Uterus (tissue), 2 donors: ENCODE results near the gene SINHCAF.

ENCODE experiments used
- POLR2A ChIP-seq, 2 donors: fragments of 450-650 bp; IDR thresholded peaks; one replicate each; pipeline ENCODE4 v1.6.1; 2016; ENCODE audit warnings: antibody characterized with exemption in 2 of 2, mild to moderate bottlenecking in 1 of 2, moderate library complexity in 1 of 2
- TF ChIP-seq, protein P1 (sequence below), 4 experiments: fragments of 200-600 bp in 2 of 4; fragments of 450-650 bp in 2 of 4; sonication (generic) in 2 of 4; IDR thresholded peaks; one replicate each; pipeline ENCODE4 v1.5.1; 2016 to 2019; ENCODE audit warnings: antibody characterized with exemption in 4 of 4, mild to moderate bottlenecking in 2 of 4, moderate library complexity in 1 of 4

DNA sequence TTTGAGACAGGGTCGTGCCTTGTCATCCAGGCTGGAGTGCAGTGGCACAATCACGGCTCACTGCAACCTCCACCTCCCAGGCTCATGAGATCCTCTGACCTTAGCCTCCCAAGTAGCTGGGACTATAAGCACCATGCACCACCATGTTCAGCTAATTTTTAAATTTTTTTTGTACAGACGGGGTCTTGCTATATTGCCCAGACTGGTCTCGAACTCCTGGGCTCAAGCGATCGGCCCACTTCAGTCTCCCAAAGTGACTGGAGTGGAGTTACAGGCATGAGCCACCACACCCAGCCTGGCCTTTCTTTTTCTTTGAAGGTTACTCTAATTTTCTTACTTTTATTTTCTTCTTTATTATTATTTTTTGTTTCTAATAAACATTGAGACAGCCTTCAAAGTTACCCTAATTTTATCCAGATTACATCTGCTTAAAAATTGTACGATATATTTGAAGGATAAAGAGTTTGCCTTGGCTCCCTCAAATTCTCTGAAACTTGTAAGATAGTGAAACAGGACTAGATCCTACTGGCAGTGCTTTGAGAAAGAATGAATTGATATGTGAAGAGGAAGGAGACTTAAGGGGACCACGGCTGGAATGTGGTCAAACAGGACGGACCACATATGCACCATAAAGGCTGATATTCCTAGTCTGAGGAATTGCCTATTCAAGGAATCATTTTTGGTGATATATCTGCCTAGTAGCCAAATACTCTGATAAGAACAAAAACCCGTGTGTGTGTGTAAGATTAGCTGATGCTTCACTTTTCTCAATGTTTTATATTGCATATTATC is 14.1 kb upstream of the SINHCAF start:
- TF ChIP-seq, protein P1, sequence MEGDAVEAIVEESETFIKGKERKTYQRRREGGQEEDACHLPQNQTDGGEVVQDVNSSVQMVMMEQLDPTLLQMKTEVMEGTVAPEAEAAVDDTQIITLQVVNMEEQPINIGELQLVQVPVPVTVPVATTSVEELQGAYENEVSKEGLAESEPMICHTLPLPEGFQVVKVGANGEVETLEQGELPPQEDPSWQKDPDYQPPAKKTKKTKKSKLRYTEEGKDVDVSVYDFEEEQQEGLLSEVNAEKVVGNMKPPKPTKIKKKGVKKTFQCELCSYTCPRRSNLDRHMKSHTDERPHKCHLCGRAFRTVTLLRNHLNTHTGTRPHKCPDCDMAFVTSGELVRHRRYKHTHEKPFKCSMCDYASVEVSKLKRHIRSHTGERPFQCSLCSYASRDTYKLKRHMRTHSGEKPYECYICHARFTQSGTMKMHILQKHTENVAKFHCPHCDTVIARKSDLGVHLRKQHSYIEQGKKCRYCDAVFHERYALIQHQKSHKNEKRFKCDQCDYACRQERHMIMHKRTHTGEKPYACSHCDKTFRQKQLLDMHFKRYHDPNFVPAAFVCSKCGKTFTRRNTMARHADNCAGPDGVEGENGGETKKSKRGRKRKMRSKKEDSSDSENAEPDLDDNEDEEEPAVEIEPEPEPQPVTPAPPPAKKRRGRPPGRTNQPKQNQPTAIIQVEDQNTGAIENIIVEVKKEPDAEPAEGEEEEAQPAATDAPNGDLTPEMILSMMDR (IDR thresholded peaks at IDR 0.05) = no peak
- no peak for TF ChIP-seq POLR2A (IDR thresholded peaks at IDR 0.05)
